ENCODE measurements around the gene PER3. TPM values are rescaled to one million over a fixed set of nuclear protein-coding genes. Genes with fewer than 3 reads are reported as not detected.

The PER3 gene
- total RNA-seq, 4 donors from 2014 or later, result 21.6 to 49.8 (median 35.8) TPM

GRCh38 chr1:7781923-7782495 lies 2.1 kb upstream of the PER3 start:
- no peaks in the 10 kb centered on the region for H3K9me3 ChIP-seq
- no peak for TF ChIP-seq EP300 (IDR thresholded peaks at IDR 0.05)
- TF ChIP-seq POLR2A (IDR thresholded peaks at IDR 0.05), result no peak
- TF ChIP-seq, protein P1, sequence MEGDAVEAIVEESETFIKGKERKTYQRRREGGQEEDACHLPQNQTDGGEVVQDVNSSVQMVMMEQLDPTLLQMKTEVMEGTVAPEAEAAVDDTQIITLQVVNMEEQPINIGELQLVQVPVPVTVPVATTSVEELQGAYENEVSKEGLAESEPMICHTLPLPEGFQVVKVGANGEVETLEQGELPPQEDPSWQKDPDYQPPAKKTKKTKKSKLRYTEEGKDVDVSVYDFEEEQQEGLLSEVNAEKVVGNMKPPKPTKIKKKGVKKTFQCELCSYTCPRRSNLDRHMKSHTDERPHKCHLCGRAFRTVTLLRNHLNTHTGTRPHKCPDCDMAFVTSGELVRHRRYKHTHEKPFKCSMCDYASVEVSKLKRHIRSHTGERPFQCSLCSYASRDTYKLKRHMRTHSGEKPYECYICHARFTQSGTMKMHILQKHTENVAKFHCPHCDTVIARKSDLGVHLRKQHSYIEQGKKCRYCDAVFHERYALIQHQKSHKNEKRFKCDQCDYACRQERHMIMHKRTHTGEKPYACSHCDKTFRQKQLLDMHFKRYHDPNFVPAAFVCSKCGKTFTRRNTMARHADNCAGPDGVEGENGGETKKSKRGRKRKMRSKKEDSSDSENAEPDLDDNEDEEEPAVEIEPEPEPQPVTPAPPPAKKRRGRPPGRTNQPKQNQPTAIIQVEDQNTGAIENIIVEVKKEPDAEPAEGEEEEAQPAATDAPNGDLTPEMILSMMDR (IDR thresholded peaks at IDR 0.05), result no peak
- H3K4me3 ChIP-seq, result no peak overlapping the region
- H3K36me3 ChIP-seq, result peaks cover 3 to 48% (median 3%) of the 10 kb centered on the region in 3 donors
- no peak for DNase-seq (ENCODE audit: low spot score in 2 of 2)
- H3K27me3 ChIP-seq, result no peaks in the 10 kb centered on the region
- 84 to 86% methylated on average over 16 of the region's 16 CpGs for WGBS, 2 donors
- H3K27ac ChIP-seq, result peak overlapping the region; percentile 25 to 99 (median 92)
- H3K4me1 ChIP-seq, result peaks cover 0 to 42% (median 6%) of the 10 kb centered on the region in 4 donors

DNA sequence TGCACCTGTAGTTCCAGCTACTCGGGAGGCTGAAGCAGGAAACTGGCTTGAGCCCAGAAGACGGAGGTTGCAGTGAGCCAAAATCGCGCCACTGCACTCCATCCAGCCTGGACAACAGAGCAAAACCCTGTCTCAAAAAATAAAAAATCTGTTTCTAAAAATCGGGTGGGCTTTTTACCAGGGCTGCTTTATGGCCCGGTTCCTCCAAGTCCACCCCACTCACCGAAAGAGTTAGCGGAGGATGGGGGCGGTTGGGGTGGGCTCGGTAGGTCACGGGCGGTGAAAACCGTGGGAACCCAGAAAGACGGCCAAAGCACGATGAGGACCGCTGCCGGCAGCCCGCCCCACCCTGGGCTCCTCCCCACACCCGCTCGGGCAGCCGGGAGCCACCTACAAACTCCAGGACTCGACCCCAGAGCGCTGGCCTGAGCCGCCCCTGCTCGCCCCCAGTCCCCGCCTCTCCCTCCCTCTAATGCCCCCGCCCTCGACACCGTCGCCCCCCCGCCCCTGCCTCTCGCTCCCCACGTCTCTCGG lies 846 bp upstream of the PER3 start:
- H3K36me3 ChIP-seq, result peaks cover 0 to 48% (median under 1%) of the 10 kb centered on the region in 3 donors

DNA sequence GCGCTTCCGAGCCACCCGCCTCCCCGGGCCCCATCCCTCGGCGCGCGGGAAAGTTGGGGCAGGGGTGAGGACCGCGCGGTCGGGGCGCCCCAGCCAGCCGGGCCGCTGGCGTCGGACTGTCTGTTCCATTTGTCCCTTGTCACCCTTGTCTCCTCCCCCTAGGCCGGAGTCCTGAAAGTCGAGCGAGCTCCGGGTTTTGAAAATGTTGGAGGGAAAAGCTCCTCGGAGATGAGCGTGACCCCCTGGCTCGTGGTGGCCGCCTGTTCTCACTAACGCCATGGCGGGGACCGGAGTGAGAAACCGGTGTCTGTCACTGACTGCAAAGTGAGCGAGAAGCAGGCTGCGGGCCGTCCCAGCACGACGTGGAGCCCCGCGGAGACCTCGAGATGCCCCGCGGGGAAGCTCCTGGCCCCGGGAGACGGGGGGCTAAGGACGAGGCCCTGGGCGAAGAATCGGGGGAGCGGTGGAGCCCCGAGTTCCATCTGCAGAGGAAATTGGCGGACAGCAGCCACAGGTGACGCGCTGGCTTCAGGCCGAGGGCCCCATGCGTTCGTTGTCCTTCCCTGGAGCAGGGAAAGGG lies 491 bp downstream of the PER3 start:
- Histone ChIP-seq H3K4me1 (peaks cover 0 to 59% (median 6%) of the 10 kb centered on the region in 4 donors), H3K36me3 (peaks cover 0 to 48% (median 3%) of the 10 kb centered on the region in 3 donors), H3K9me3 (no peaks in the 10 kb centered on the region), H3K27me3 (no peaks in the 10 kb centered on the region), H3K4me3 (peak overlapping the region; percentile 47 to 81 (median 62)), H3K27ac (peak overlapping the region; percentile 90 to 99 (median 93))
- DNase-seq (ENCODE audit: low spot score in 2 of 2), result no peak
- 36 to 37% methylated on average over 43 to 51 of the region's 52 CpGs for WGBS, 2 donors
- TF ChIP-seq EP300 (IDR thresholded peaks at IDR 0.05), result no peak
- TF ChIP-seq, protein P1 (IDR thresholded peaks at IDR 0.05), result peak in 1 of 5 experiments; percentile 2
- TF ChIP-seq POLR2A (IDR thresholded peaks at IDR 0.05), result peak in 1 of 2 donors; percentile 5

More for the DNA sequence above, 846 bp upstream of the PER3 start:
- WGBS, 2 donors, result 2% methylated on average over 19 to 21 of the region's 34 CpGs
- H3K27me3 ChIP-seq, result no peaks in the 10 kb centered on the region
- peak; percentile 43 to 65 for DNase-seq (ENCODE audit: low spot score in 2 of 2)
- no peak for TF ChIP-seq POLR2A (IDR thresholded peaks at IDR 0.05)
- no peak for TF ChIP-seq EP300 (IDR thresholded peaks at IDR 0.05)
- TF ChIP-seq, protein P1 (IDR thresholded peaks at IDR 0.05), result no peak
- H3K4me3 ChIP-seq, result peak overlapping the region; percentile 46 to 81 (median 54)
- peak overlapping the region; percentile 89 to 99 (median 95) for H3K27ac ChIP-seq
- no peaks in the 10 kb centered on the region for H3K9me3 ChIP-seq
- H3K4me1 ChIP-seq, result peaks cover 0 to 54% (median 6%) of the 10 kb centered on the region in 4 donors

DNA sequence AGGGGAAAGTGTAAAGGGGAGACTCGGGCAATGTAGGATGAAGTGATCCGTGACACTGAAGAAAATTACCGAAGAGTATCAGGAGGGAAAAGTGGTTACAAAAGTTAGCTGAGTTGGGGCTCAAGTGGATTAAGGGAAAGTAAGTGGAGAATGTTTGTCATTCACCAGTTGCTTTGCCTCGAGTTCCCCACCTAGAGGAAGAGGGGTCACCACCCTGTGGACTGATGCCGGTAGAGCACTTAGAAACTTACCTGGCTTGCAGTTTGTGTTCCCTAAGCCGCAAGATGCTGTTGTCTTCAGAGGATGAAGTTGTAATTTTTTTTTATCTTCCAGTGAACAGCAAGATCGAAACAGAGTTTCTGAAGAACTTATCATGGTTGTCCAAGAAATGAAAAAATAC lies 1.0 kb downstream of the PER3 start:
- 77 to 81% methylated on average over 7 of the region's 7 CpGs for WGBS, 2 donors
- DNase-seq (ENCODE audit: low spot score in 2 of 2), result no peak
- Histone ChIP-seq H3K27ac (peak overlapping the region; percentile 90 to 99 (median 93)), H3K4me3 (peak overlapping the region; percentile 47 to 81 (median 62)), H3K9me3 (no peaks in the 10 kb centered on the region), H3K36me3 (peaks cover 0 to 48% (median 3%) of the 10 kb centered on the region in 3 donors), H3K27me3 (no peaks in the 10 kb centered on the region), H3K4me1 (peaks cover 0 to 59% (median 6%) of the 10 kb centered on the region in 4 donors)
- no peak for TF ChIP-seq EP300 (IDR thresholded peaks at IDR 0.05)
- TF ChIP-seq, protein P1 (IDR thresholded peaks at IDR 0.05), result no peak
- no peak for TF ChIP-seq POLR2A (IDR thresholded peaks at IDR 0.05)

GRCh38 chr1:7786795-7787194 lies 2.7 kb downstream of the PER3 start:
- no peaks in the 10 kb centered on the region for H3K27me3 ChIP-seq
- no peak overlapping the region for H3K4me3 ChIP-seq
- peaks cover 0 to 56% (median 6%) of the 10 kb centered on the region in 4 donors for H3K4me1 ChIP-seq

More at GRCh38 chr1:7786795-7787194, 2.7 kb downstream of the PER3 start:
- 66 to 70% methylated on average over 5 of the region's 5 CpGs for WGBS, 2 donors
- peaks cover 0 to 51% (median 9%) of the 10 kb centered on the region in 3 donors for H3K36me3 ChIP-seq
- no peak for DNase-seq (ENCODE audit: low spot score in 2 of 2)
- peaks cover 0 to 9% (median 0%) of the 10 kb centered on the region in 4 donors for H3K9me3 ChIP-seq
- TF ChIP-seq, protein P1 (IDR thresholded peaks at IDR 0.05), result no peak
- H3K27ac ChIP-seq, result peak overlapping the region in 1 of 4 donors; percentile 29
